ENCODE data around the gene DOCK8.

DNA sequence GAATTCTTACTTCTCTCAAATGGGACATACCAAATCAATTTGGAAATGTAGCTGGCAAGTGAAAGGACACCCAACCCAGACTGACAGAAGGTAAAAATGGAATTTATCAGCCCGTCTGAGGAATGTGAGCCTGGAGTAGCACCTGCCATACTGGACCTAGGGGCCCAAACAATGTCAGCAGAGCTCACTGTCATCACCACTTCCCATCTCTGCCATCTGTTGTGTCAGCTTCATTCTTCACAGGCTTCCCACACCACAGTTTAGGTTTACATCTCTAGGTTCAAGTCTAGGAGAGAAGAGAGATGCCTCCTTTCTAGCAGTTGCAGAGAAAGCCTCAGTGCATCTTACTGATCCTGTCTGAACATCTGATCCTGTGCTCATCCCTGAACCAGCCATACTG, 222.4 kb downstream of the DOCK8 start:
- TF ChIP-seq CTCF (IDR thresholded peaks at IDR 0.05) (no peak), POLR2A (IDR thresholded peaks at IDR 0.05) (no peak)

Data from uterus (tissue), 2 donors.